Measurements from ENCODE around the gene DAZAP2. TPM values are rescaled to one million over a fixed set of nuclear protein-coding genes. Genes with fewer than 3 reads are reported as not detected.

DAZAP2 gene
- total RNA-seq, 1 donor from 2014 or later = 179 TPM

DNA sequence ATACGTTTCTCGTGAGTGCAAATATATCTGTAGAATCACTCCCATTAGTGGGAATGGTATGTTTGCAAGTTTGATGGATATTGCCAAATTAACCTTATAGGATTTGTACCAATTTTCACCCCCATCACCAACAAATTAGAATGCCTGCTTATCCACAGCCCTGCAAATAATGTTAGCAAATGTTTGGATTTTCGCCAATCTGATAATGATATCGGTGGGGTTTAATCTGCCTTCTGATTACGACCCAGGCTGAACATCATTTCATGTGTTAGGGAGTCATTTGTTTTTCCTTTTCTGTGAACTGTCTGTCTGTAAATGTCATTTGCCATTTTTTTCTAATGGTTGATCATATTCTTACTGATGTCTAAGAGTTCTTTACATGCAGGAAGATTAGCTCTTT, 4.1 kb upstream of the DAZAP2 start:
- Histone ChIP-seq H3K27ac (replicated peaks) (no peak overlapping the region), H3K9me3 (replicated peaks) (no peaks in the 10 kb centered on the region), H3K4me1 (peaks cover 14% of the 10 kb centered on the region), H3K36me3 (no peaks in the 10 kb centered on the region), H3K4me3 (no peak overlapping the region), H3K27me3 (ENCODE audit: low read depth) (no peaks in the 10 kb centered on the region)
- intact Hi-C loops (cut with micrococcal nuclease) = no loop called here
- no peak for DNase-seq
- TF ChIP-seq, protein P1, sequence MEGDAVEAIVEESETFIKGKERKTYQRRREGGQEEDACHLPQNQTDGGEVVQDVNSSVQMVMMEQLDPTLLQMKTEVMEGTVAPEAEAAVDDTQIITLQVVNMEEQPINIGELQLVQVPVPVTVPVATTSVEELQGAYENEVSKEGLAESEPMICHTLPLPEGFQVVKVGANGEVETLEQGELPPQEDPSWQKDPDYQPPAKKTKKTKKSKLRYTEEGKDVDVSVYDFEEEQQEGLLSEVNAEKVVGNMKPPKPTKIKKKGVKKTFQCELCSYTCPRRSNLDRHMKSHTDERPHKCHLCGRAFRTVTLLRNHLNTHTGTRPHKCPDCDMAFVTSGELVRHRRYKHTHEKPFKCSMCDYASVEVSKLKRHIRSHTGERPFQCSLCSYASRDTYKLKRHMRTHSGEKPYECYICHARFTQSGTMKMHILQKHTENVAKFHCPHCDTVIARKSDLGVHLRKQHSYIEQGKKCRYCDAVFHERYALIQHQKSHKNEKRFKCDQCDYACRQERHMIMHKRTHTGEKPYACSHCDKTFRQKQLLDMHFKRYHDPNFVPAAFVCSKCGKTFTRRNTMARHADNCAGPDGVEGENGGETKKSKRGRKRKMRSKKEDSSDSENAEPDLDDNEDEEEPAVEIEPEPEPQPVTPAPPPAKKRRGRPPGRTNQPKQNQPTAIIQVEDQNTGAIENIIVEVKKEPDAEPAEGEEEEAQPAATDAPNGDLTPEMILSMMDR (IDR thresholded peaks at IDR 0.05; ENCODE audit: borderline replicate concordance) = no peak

DNA sequence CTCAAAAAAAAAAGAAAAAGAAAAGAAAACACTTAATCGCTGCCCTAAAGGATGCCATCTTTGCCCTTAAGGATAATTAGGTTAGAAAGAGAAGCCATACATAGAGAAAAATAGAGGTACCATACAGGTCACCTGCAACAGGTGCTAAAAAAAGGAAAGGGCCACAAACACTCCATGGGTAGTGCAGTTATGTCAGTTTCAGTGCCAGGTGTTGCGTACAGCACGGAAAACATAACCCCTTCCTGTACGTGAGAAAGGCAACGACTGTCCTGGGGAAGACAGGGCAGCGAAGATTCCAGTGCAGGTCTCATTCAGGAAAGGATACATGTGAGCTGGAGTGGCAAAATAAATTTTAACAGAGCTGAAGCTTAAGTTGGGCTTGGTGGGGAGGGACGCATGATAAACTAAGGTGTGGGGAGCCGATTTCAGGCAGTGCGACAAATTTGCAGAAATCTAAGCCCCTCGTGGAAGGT, 553 bp upstream of the DAZAP2 start:
- Histone ChIP-seq H3K36me3 (peaks cover 30% of the 10 kb centered on the region), H3K9me3 (replicated peaks) (no peaks in the 10 kb centered on the region), H3K27me3 (ENCODE audit: low read depth) (no peaks in the 10 kb centered on the region), H3K4me1 (peaks cover 49% of the 10 kb centered on the region), H3K4me3 (peak overlapping the region; percentile 93), H3K27ac (replicated peaks) (peak overlapping the region; percentile 100)
- intact Hi-C loops (cut with micrococcal nuclease) = no loop called here
- DNase-seq = no peak
- TF ChIP-seq, protein P1 (IDR thresholded peaks at IDR 0.05; ENCODE audit: borderline replicate concordance) = no peak

DNA sequence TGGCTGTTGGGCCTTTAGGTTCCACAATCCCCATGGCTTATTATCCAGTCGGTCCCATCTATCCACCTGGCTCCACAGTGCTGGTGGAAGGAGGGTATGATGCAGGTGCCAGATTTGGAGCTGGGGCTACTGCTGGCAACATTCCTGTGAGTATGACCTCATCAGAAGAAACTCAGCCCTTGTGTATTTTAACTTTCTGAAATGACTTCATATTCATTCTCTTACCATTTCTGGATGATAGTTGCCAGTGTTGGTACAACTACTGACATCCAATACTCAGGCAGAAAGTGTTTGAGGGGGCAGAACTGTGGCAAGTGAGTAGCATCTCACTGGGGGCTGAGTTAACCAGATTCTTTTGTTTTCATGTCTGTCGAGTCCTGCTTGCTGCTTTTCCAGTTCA, 2.3 kb downstream of the DAZAP2 start:
- no peak for DNase-seq
- H3K27me3 ChIP-seq (ENCODE audit: low read depth) = no peaks in the 10 kb centered on the region
- TF ChIP-seq, protein P1 (IDR thresholded peaks at IDR 0.05; ENCODE audit: borderline replicate concordance) = no peak
- intact Hi-C loops (cut with micrococcal nuclease) = no loop called here
- H3K9me3 ChIP-seq (replicated peaks) = no peaks in the 10 kb centered on the region
- H3K36me3 ChIP-seq = peaks cover 45% of the 10 kb centered on the region
- H3K4me3 ChIP-seq = peak overlapping the region; percentile 93
- H3K4me1 ChIP-seq = peaks cover 59% of the 10 kb centered on the region
- no peak overlapping the region for H3K27ac ChIP-seq (replicated peaks)

DNA sequence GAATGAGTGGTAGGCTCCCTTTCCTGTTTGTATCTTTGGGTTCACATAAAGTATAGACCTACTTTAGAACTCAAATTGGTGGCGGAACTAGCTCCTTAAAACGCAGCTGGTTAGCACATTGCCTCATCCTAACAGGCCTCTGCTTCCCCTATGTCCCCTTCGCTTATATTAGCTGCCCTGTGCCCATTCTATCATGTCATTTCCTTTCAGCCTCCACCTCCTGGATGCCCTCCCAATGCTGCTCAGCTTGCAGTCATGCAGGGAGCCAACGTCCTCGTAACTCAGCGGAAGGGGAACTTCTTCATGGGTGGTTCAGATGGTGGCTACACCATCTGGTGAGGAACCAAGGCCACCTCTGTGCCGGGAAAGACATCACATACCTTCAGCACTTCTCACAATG, 3.5 kb downstream of the DAZAP2 start:
- peaks cover 45% of the 10 kb centered on the region for H3K36me3 ChIP-seq

DNA sequence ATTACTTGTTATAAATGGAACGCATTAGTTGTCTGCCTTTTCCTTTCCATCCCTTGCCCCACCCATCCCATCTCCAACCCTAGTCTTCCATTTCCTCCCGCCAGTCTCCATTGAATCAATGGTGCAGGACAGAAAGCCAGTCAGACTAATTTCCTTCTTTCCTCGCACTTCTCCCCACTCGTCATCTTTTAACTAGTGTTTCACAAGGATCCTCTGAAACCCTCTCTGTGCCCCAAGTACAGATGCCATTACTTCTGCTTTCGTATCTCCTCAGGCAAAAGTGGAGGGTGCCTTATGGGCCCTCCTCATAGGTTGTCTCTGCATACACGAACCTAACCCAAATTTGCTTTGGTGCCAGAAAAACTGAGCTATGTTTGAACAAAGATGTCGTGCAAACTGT, 4.2 kb downstream of the DAZAP2 start:
- peaks cover 76% of the 10 kb centered on the region for H3K4me1 ChIP-seq
- peaks cover 45% of the 10 kb centered on the region for H3K36me3 ChIP-seq
- H3K4me3 ChIP-seq = no peak overlapping the region
- H3K9me3 ChIP-seq (replicated peaks) = no peaks in the 10 kb centered on the region
- intact Hi-C loops (cut with micrococcal nuclease) = no loop called here
- TF ChIP-seq, protein P1 (IDR thresholded peaks at IDR 0.05; ENCODE audit: borderline replicate concordance) = no peak
- no peaks in the 10 kb centered on the region for H3K27me3 ChIP-seq (ENCODE audit: low read depth)
- DNase-seq = no peak
- peak overlapping the region; percentile 27 for H3K27ac ChIP-seq (replicated peaks)

More for the DNA sequence above, 3.5 kb downstream of the DAZAP2 start:
- Histone ChIP-seq H3K9me3 (replicated peaks) (no peaks in the 10 kb centered on the region), H3K27me3 (ENCODE audit: low read depth) (no peaks in the 10 kb centered on the region), H3K4me1 (peaks cover 69% of the 10 kb centered on the region), H3K4me3 (no peak overlapping the region), H3K27ac (replicated peaks) (peak overlapping the region; percentile 27)
- intact Hi-C loops (cut with micrococcal nuclease) = no loop called here
- peak; percentile 33 for DNase-seq
- TF ChIP-seq, protein P1 (IDR thresholded peaks at IDR 0.05; ENCODE audit: borderline replicate concordance) = no peak

Measured in left ventricle myocardium inferior (tissue), 1 donor.